Measurements from ENCODE around the gene IGFBP2.

The IGFBP2 gene

DNA sequence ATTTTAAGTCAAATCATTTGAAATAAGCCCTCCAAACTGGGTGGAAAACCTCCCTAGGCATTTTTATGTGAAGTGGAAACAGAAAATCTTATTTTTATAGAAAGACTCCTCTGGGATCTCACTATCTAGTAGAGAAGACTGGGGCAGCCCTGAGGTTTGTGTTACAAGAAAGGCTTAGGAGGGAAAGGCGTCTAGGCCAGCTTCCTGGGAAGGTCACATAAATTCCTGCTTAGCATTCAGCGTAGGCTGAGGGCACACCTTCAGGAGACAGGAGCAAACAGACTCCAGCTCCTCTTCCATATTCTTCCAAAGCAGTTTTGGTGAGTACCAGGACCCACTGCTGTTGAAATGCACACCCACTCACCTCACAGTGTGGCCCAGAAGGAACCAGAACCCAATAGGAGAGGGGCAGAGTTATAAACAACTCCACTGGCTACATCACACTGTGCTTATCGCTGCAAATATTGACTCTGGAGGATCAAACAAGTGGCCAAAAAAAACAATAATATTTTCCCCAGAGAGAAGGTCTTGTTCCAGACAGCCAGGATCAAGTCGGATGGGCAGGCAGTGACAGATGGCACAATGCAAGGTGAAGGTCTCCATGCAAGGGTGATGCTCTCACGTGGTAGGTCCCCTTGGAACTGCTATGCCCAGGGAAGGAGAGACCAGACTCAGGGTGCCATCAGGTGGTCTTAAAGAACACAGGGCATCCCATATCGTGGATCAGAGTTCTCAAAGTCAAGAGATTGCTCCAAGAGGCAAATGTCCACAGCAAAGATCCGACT is 17.7 kb upstream of the IGFBP2 start:
- TF ChIP-seq, protein P1, sequence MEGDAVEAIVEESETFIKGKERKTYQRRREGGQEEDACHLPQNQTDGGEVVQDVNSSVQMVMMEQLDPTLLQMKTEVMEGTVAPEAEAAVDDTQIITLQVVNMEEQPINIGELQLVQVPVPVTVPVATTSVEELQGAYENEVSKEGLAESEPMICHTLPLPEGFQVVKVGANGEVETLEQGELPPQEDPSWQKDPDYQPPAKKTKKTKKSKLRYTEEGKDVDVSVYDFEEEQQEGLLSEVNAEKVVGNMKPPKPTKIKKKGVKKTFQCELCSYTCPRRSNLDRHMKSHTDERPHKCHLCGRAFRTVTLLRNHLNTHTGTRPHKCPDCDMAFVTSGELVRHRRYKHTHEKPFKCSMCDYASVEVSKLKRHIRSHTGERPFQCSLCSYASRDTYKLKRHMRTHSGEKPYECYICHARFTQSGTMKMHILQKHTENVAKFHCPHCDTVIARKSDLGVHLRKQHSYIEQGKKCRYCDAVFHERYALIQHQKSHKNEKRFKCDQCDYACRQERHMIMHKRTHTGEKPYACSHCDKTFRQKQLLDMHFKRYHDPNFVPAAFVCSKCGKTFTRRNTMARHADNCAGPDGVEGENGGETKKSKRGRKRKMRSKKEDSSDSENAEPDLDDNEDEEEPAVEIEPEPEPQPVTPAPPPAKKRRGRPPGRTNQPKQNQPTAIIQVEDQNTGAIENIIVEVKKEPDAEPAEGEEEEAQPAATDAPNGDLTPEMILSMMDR (IDR thresholded peaks at IDR 0.05; ENCODE audit: low read depth, low read length) = no peak
- no peak for DNase-seq (ENCODE audit: extremely low read depth, low read depth)

DNA sequence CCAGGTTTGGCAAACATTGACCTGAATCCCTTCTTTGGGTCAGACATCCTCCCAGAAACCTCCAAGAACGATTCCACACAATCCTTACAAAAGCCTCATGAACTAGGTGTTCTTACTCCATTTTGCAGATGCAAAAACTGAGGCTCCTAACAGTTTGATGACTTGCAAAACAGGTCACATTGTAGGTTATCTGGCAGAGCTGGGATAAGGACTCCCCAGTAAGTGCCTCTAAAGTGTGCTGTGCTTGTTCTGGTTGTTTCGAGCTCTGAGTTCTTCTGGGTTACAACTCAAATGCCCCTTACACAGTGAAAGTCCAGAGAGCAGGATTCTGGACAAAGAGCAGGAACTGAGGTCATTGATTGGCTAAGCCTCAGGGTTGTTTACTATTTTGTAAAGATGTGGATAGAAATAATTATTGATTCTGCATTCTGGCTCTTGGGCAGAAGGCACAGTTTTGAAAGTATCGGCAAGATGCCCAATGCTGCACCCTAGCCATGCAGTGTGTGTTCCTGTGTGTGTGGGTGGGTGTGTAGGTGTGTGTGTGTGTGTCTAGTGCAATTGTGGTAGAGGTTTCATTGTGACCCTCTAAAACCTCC is 17.0 kb upstream of the IGFBP2 start:
- TF ChIP-seq, protein P1 (IDR thresholded peaks at IDR 0.05; ENCODE audit: low read depth, low read length) = no peak
- DNase-seq (ENCODE audit: extremely low read depth, low read depth) = no peak

DNA sequence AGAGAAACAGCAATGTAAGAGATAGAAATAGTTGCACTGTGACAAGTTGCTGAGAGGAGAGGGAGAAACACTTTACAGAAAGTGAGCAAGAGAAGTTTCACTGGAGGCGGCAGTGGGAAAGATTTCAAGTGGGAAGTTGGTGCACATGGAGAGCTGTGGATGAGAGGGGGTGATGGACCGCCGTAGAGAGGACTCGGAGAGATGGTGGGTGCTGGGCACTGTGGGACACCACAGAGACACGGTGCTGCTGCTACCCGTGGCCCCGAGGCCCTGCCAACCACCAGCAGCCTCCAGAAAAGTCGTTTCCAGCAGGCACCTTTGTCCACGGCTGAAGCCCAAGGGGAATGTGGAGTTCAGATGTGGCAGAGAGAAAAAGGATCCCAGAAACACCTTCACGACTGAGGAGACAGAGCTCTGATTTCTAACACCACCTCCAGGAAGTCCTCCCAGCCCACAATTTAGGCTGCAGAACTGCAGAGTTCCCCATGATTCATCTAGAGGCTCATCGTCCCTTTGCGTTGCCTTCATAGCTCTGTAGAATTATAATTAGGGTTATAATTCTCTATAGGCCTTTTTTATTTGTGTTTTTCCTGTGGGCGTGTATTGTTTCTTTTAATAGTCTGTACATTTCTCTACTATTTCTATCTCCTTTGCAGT is 15.9 kb upstream of the IGFBP2 start:
- no peak for DNase-seq (ENCODE audit: extremely low read depth, low read depth)
- TF ChIP-seq, protein P1 (IDR thresholded peaks at IDR 0.05; ENCODE audit: low read depth, low read length) = no peak

- TF ChIP-seq, protein P1 (IDR thresholded peaks at IDR 0.05; ENCODE audit: low read depth, low read length) = no peak
- no peak for DNase-seq (ENCODE audit: extremely low read depth, low read depth)
Observed at GRCh38 chr2:216618785-216619184, 14.4 kb upstream of the IGFBP2 start.

- DNase-seq (ENCODE audit: extremely low read depth, low read depth) = no peak
- TF ChIP-seq, protein P1 (IDR thresholded peaks at IDR 0.05; ENCODE audit: low read depth, low read length) = no peak
Observed at GRCh38 chr2:216619411-216620393, 13.5 kb upstream of the IGFBP2 start.

DNA sequence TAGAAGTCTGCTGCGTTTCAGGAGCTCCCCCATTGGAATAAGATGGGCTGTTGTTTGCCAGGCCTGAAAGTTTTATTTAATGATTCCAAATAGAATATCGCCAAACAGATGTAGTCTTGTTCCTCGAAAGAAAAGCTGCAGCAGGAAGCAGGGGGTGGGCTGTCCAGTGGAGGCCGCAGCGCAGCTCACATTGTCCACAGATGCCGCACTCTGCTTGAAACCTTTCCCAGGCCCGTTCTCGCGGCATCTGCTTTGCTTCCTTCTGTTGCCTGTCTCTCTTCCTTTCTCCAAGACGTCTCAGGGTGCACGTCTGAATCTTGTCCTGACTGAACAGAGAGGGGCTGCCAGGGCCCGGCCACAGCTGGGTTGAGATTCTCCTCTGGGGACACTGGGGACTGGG is 12.4 kb upstream of the IGFBP2 start:
- no peak for DNase-seq (ENCODE audit: extremely low read depth, low read depth)
- TF ChIP-seq, protein P1 (IDR thresholded peaks at IDR 0.05; ENCODE audit: low read depth, low read length) = no peak
